Measurements from ENCODE around the gene DOCK4.

The DOCK4 gene

DNA sequence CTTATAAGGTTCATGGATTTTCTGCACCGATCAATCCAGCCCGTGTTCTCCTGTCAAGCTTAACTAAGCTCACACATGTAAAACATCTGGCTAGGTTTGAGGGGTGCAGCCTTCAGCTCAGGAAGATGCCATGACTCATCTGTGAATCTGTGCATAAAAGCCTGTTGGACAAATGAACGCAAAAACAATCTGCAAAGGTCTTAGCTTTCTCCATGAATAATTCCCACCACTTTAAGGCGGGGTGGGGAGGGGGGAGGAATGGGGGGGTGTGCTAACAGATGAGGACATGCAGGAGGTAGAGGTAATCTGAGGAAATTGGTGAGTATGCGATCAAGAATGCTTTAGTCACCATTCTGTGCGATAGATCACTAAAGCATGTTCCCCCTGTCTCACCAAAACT lies 4.8 kb downstream of the DOCK4 start:
- H3K4me1 ChIP-seq (ENCODE audit: control insufficient read depth in 1 of 2, insufficient read depth in 2 of 2, low read length in 2 of 2): peaks cover 0 to 5% of the 10 kb centered on the region in 2 donors

DNA sequence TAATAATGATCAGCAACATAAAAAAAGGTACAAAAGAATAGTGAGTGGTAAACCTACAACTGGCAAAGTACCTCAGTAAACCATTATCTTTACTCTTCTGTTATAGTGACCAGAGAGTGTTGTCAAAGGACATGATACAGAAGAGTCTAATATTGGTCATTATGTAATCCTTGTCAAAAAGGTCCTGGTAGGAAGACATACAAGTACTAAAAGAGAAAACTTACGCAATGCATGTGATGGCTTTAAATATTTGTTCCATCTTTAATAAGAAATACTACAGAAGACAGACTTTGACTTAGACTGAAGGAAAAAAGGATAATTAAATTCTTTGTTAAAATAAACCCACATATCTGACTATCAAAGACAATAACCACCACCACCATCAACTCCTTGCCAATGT lies 6.5 kb downstream of the DOCK4 start:
- H3K4me1 ChIP-seq (ENCODE audit: control insufficient read depth in 1 of 2, insufficient read depth in 2 of 2, low read length in 2 of 2): peaks cover 0 to 5% of the 10 kb centered on the region in 2 donors
- H3K27me3 ChIP-seq (ENCODE audit: low read depth, low read length): no peaks in the 10 kb centered on the region
- no peaks in the 10 kb centered on the region for H3K9me3 ChIP-seq (ENCODE audit: control insufficient read depth in 1 of 2, low read length in 2 of 2)
- H3K27ac ChIP-seq (ENCODE audit: low read length): no peak overlapping the region
- H3K4me3 ChIP-seq (ENCODE audit: low read depth in 1 of 2, low read length in 2 of 2): no peak overlapping the region
- no peaks in the 10 kb centered on the region for H3K36me3 ChIP-seq (ENCODE audit: control insufficient read depth in 1 of 2, insufficient read depth in 2 of 2, low read length in 2 of 2)

More for the DNA sequence above, 4.8 kb downstream of the DOCK4 start:
- Histone ChIP-seq H3K4me3 (ENCODE audit: low read depth in 1 of 2, low read length in 2 of 2) (no peak overlapping the region), H3K36me3 (ENCODE audit: control insufficient read depth in 1 of 2, insufficient read depth in 2 of 2, low read length in 2 of 2) (no peaks in the 10 kb centered on the region), H3K9me3 (ENCODE audit: control insufficient read depth in 1 of 2, low read length in 2 of 2) (no peaks in the 10 kb centered on the region), H3K27me3 (ENCODE audit: low read depth, low read length) (no peaks in the 10 kb centered on the region), H3K27ac (ENCODE audit: low read length) (no peak overlapping the region)

DNA sequence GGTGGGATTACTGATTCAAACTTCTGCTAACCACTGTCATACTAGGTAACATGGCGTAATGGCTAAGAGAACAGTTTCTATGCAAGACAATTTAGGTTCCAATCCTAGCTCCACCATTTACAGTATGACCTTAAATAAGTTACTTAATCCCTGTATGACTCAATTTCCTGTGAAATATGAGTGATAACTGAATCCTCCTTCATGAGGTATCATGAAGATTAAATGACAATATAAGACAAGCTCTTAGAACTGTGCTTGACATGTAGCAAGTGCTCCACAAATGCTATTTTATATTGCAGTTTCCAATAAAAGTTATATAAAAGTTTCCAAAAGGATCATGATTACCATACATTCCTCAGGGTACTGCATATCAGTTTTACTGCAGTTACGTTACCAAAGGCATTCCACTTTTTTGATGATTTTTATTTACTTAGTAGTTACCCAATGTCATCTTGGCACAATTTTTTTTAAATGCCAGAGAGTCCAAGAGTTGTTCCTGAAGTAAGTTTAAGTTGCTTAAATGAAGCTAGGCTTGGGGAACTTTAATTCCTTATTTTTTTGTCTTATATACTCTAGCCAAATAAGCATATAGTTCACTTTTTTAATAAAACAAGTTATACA lies 7.1 kb downstream of the DOCK4 start:
- no peaks in the 10 kb centered on the region for H3K36me3 ChIP-seq (ENCODE audit: control insufficient read depth in 1 of 2, insufficient read depth in 2 of 2, low read length in 2 of 2)
- H3K27me3 ChIP-seq (ENCODE audit: low read depth, low read length): no peaks in the 10 kb centered on the region
- peaks cover 0 to 5% of the 10 kb centered on the region in 2 donors for H3K4me1 ChIP-seq (ENCODE audit: control insufficient read depth in 1 of 2, insufficient read depth in 2 of 2, low read length in 2 of 2)
- no peaks in the 10 kb centered on the region for H3K9me3 ChIP-seq (ENCODE audit: control insufficient read depth in 1 of 2, low read length in 2 of 2)
- H3K4me3 ChIP-seq (ENCODE audit: low read depth in 1 of 2, low read length in 2 of 2): no peak overlapping the region
- no peak overlapping the region for H3K27ac ChIP-seq (ENCODE audit: low read length)

DNA sequence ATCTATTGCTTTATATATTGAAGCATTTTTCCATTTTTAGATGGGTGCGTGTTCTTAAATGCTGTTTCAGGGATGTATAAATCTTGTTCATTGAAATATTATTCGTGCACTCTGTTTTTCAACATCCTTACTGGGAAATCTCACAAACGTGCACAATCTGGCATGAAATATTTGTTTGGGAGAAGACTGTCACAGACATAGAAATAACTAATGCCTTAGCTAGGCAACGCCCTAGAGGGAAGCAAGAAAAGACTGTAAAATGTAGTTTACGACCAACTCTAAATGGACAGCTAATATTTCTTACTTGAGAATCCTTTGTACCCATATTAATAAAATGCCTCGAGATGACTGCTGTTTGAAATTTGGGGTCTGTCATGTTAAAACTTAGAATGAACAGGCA lies 8.9 kb downstream of the DOCK4 start:
- H3K27ac ChIP-seq (ENCODE audit: low read length): no peak overlapping the region
- H3K4me3 ChIP-seq (ENCODE audit: low read depth in 1 of 2, low read length in 2 of 2): no peak overlapping the region
- no peaks in the 10 kb centered on the region for H3K4me1 ChIP-seq (ENCODE audit: control insufficient read depth in 1 of 2, insufficient read depth in 2 of 2, low read length in 2 of 2)
- no peaks in the 10 kb centered on the region for H3K9me3 ChIP-seq (ENCODE audit: control insufficient read depth in 1 of 2, low read length in 2 of 2)
- H3K36me3 ChIP-seq (ENCODE audit: control insufficient read depth in 1 of 2, insufficient read depth in 2 of 2, low read length in 2 of 2): no peaks in the 10 kb centered on the region
- no peaks in the 10 kb centered on the region for H3K27me3 ChIP-seq (ENCODE audit: low read depth, low read length)

DNA sequence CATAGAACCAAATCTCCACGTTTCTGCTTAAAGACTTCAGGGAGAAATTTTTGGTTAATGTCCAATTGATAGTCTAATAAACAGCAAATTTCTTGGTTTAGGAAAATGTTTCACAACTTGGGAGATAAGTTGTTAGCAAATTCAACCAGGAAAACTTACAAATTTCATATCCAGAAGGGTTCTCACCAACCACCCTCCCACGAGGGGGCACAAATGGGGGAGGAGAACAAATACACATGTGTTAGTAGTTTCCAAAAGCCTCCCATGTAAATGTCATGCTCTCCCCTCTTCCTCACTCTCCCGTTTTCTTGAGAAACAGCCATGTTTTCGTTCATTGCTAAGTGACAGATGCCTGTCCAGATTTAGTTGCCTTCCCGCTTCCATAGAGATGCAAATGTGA lies 10.5 kb downstream of the DOCK4 start:
- Histone ChIP-seq H3K9me3 (ENCODE audit: control insufficient read depth in 1 of 2, low read length in 2 of 2) (no peaks in the 10 kb centered on the region), H3K27ac (ENCODE audit: low read length) (no peak overlapping the region), H3K27me3 (ENCODE audit: low read depth, low read length) (no peaks in the 10 kb centered on the region), H3K36me3 (ENCODE audit: control insufficient read depth in 1 of 2, insufficient read depth in 2 of 2, low read length in 2 of 2) (no peaks in the 10 kb centered on the region), H3K4me1 (ENCODE audit: control insufficient read depth in 1 of 2, insufficient read depth in 2 of 2, low read length in 2 of 2) (no peaks in the 10 kb centered on the region), H3K4me3 (ENCODE audit: low read depth in 1 of 2, low read length in 2 of 2) (no peak overlapping the region)

DNA sequence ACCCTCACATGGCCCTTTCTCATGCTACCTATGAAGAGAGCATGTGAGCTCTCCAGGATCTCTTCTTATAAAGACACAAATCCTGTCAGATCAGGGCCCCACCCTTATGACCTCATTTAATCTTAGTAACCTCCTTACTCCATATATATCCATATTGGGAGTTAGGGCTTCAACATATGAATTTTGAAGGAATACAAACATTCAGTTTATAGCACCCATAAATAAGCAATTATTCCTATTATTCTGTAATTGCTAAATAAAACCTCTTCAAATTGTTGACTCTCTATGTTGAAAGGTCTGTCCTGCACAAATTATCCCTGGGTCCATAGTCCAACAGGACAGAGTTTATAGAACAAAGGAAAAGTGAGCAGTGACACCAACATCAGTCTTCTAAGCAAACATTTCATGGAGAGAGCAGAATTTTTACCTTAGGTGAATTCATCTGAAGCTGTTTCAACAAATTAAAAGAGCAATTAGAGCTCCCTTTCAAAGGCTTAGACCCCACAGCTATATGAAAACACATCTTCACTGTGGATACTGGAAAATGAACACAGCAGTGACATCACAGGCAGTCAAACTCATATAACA lies 12.2 kb downstream of the DOCK4 start:
- Histone ChIP-seq H3K36me3 (ENCODE audit: control insufficient read depth in 1 of 2, insufficient read depth in 2 of 2, low read length in 2 of 2) (no peaks in the 10 kb centered on the region), H3K9me3 (ENCODE audit: control insufficient read depth in 1 of 2, low read length in 2 of 2) (no peaks in the 10 kb centered on the region), H3K27me3 (ENCODE audit: low read depth, low read length) (no peaks in the 10 kb centered on the region), H3K4me3 (ENCODE audit: low read depth in 1 of 2, low read length in 2 of 2) (no peak overlapping the region), H3K27ac (ENCODE audit: low read length) (no peak overlapping the region), H3K4me1 (ENCODE audit: control insufficient read depth in 1 of 2, insufficient read depth in 2 of 2, low read length in 2 of 2) (no peaks in the 10 kb centered on the region)

DNA sequence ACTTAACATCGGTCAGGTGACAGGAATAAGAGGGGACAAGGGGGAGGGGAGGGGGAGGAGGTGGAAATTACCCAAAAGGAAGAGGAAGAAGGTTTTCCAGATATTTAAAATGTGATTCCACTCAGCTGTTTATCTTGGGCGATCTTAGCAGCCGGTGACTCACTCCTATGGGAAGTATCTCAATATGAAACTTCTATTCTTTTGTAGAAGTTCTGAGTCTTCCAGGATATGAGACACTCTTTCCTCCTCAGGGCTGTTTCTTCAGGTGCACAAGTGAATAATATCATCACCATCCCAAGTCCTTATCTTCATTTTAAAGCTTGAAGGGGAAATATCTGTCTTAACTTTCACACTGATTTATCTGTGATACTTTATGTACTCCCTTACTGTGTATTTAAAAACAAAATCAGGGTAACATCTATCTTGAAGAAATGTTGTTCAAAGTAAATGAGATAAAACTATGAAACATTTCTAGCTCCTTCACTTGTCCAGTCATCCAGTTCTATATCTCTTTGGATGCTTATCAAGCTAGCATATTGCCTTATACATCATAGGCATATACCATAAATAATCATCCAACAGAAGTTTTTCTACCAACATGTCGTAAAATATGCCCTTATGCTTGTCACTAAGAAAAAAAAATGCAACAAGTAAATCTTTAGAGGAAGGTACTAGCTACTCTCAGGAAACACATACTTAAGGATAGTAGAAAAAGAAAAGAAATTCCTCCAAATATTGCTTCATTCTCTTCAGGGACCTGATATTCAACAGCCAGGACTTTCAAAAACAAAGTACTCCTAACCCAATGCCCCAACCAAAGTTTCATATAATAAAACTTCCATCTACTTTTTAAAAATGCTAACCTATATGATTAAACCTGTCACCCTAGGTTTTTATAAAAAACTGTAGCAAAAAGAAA lies 13.7 kb downstream of the DOCK4 start:
- H3K4me1 ChIP-seq (ENCODE audit: control insufficient read depth in 1 of 2, insufficient read depth in 2 of 2, low read length in 2 of 2): peaks cover 0 to 5% of the 10 kb centered on the region in 2 donors
- no peaks in the 10 kb centered on the region for H3K36me3 ChIP-seq (ENCODE audit: control insufficient read depth in 1 of 2, insufficient read depth in 2 of 2, low read length in 2 of 2)
- no peaks in the 10 kb centered on the region for H3K27me3 ChIP-seq (ENCODE audit: low read depth, low read length)
- no peak overlapping the region for H3K4me3 ChIP-seq (ENCODE audit: low read depth in 1 of 2, low read length in 2 of 2)
- H3K27ac ChIP-seq (ENCODE audit: low read length): no peak overlapping the region
- H3K9me3 ChIP-seq (ENCODE audit: control insufficient read depth in 1 of 2, low read length in 2 of 2): no peaks in the 10 kb centered on the region

DNA sequence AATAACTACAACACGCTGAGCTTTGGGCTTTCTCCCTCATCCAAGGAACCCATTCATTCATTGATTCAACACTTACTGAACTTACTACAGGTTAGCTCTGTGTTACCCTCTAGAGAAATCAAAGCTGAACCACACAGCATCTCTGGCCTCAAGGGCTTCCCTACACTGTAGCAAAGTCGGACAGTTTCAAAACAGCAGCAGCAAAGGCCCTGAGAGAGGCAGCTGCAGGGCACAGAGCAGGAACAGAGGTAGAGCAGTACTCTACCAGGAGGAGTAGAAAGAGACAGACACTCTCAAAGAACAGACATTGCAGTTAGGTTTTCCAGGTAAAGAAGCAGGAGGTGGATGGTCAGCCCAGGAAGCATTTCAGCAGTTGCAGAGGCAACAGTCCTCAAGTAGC lies 16.1 kb downstream of the DOCK4 start:
- Histone ChIP-seq H3K4me3 (ENCODE audit: low read depth in 1 of 2, low read length in 2 of 2) (no peak overlapping the region), H3K27ac (ENCODE audit: low read length) (no peak overlapping the region), H3K36me3 (ENCODE audit: control insufficient read depth in 1 of 2, insufficient read depth in 2 of 2, low read length in 2 of 2) (no peaks in the 10 kb centered on the region), H3K9me3 (ENCODE audit: control insufficient read depth in 1 of 2, low read length in 2 of 2) (no peaks in the 10 kb centered on the region), H3K27me3 (ENCODE audit: low read depth, low read length) (no peaks in the 10 kb centered on the region), H3K4me1 (ENCODE audit: control insufficient read depth in 1 of 2, insufficient read depth in 2 of 2, low read length in 2 of 2) (peaks cover 0 to 5% of the 10 kb centered on the region in 2 donors)

DNA sequence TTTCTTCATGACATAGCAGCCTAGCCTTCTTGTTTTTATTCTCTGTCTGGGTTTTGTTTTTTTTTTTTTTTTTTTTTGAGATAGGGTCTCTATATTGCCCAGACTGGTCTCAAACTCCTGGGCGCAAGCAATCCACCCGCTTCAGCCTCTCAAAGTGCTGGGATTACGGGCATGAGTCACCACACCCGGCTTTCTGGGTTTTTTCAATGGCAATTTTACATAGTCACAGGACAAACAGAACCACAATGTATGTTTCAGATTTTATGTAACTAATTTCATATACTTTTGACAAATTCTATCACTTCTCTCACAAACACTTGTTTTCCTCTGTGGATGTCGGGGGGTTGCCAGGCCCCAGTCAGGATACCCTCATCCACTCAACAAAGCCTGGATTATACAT lies 16.5 kb downstream of the DOCK4 start:
- Histone ChIP-seq H3K36me3 (ENCODE audit: control insufficient read depth in 1 of 2, insufficient read depth in 2 of 2, low read length in 2 of 2) (no peaks in the 10 kb centered on the region), H3K4me1 (ENCODE audit: control insufficient read depth in 1 of 2, insufficient read depth in 2 of 2, low read length in 2 of 2) (peaks cover 0 to 5% of the 10 kb centered on the region in 2 donors), H3K27me3 (ENCODE audit: low read depth, low read length) (no peaks in the 10 kb centered on the region), H3K9me3 (ENCODE audit: control insufficient read depth in 1 of 2, low read length in 2 of 2) (no peaks in the 10 kb centered on the region), H3K4me3 (ENCODE audit: low read depth in 1 of 2, low read length in 2 of 2) (no peak overlapping the region), H3K27ac (ENCODE audit: low read length) (no peak overlapping the region)

DNA sequence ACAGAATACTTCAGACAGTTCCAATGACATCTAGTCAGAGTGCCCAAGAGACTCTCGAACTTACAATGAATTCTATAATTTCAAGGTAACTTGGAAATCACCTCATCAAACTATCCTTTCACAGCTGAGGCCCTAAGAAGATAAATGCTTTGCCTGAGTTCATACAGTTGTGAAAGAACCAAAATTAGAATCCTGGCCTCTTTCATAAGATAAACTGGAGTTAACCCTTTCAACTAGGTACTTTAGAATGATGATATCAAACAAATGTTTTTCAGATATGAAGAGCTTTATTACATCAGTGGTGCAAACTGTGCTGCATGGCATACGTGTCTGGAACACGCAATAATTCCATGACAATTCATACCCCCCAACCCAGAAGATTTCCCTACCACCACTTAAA lies 17.9 kb downstream of the DOCK4 start:
- H3K4me3 ChIP-seq (ENCODE audit: low read depth in 1 of 2, low read length in 2 of 2): no peak overlapping the region
- no peaks in the 10 kb centered on the region for H3K9me3 ChIP-seq (ENCODE audit: control insufficient read depth in 1 of 2, low read length in 2 of 2)
- no peaks in the 10 kb centered on the region for H3K36me3 ChIP-seq (ENCODE audit: control insufficient read depth in 1 of 2, insufficient read depth in 2 of 2, low read length in 2 of 2)
- H3K4me1 ChIP-seq (ENCODE audit: control insufficient read depth in 1 of 2, insufficient read depth in 2 of 2, low read length in 2 of 2): peaks cover 0 to 5% of the 10 kb centered on the region in 2 donors
- no peak overlapping the region for H3K27ac ChIP-seq (ENCODE audit: low read length)
- no peaks in the 10 kb centered on the region for H3K27me3 ChIP-seq (ENCODE audit: low read depth, low read length)

DNA sequence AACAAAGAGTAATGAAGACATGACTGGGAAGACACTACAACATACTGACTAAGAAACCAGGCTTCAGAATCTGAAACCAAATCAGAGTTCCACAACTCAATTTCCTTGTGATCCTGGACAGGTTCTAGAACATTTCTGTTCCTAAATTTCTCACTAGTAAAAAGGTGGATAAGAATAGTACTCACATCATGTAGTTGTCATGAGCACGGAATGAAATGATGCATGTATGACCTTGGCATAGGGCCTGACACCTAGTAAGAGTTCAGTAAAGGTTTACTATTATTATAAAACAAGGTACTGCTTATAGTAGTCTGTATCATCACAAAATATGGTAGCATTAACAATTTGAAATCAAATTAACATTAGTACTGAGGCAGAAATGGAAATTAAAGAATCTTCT lies 19.9 kb downstream of the DOCK4 start:
- Histone ChIP-seq H3K27me3 (ENCODE audit: low read depth, low read length) (no peaks in the 10 kb centered on the region), H3K36me3 (ENCODE audit: control insufficient read depth in 1 of 2, insufficient read depth in 2 of 2, low read length in 2 of 2) (no peaks in the 10 kb centered on the region), H3K27ac (ENCODE audit: low read length) (no peak overlapping the region), H3K9me3 (ENCODE audit: control insufficient read depth in 1 of 2, low read length in 2 of 2) (no peaks in the 10 kb centered on the region), H3K4me3 (ENCODE audit: low read depth in 1 of 2, low read length in 2 of 2) (no peak overlapping the region), H3K4me1 (ENCODE audit: control insufficient read depth in 1 of 2, insufficient read depth in 2 of 2, low read length in 2 of 2) (peaks cover 0 to 13% of the 10 kb centered on the region in 2 donors)

Data from muscle layer of duodenum (tissue), 2 donors.